WTC11 (cell line): ENCODE data around the gene ZCCHC4. TPM values are rescaled to one million over a fixed set of nuclear protein-coding genes. Genes with fewer than 3 reads are reported as not detected.

Experiments
- FOXP1 ChIP-seq: sonication (generic); formaldehyde crosslinking; IDR thresholded peaks from 2 replicates; pipeline ENCODE4 v1.8.0; 2022; ENCODE audit warnings: missing genetic modification reagents, mild to moderate bottlenecking, moderate library complexity, borderline replicate concordance
- GABPB1 ChIP-seq: sonication (generic); formaldehyde crosslinking; IDR thresholded peaks from 2 replicates; pipeline ENCODE4 v1.8.1; 2023; ENCODE audit warnings: mild to moderate bottlenecking, missing genetic modification reagents
- GRHL2 ChIP-seq: fragments of 250-450 bp; sonication (Bioruptor Pico); IDR thresholded peaks from 2 replicates; pipeline ENCODE4 v1.8.0; 2022; ENCODE audit warnings: mild to moderate bottlenecking, moderate library complexity; ENCODE audit not compliant: insufficient replicate concordance, severe bottlenecking
- MXD4 ChIP-seq: fragments of 250-450 bp; sonication (Bioruptor Pico); IDR thresholded peaks from 2 replicates; pipeline ENCODE4 v1.8.0; 2021; ENCODE audit warnings: mild to moderate bottlenecking, moderate library complexity, borderline replicate concordance
- NR1H2 ChIP-seq: sonication (generic); formaldehyde crosslinking; IDR thresholded peaks from 2 replicates; pipeline ENCODE4 v1.9.0; 2021; ENCODE audit warnings: mild to moderate bottlenecking, moderate library complexity, missing genetic modification reagents
- PRRX2 ChIP-seq: fragments of 250-450 bp; sonication (Bioruptor Pico); IDR thresholded peaks from 2 replicates; pipeline ENCODE4 v1.8.0; 2021; ENCODE audit warnings: mild to moderate bottlenecking
- SMAD3 ChIP-seq: sonication (generic); formaldehyde crosslinking; IDR thresholded peaks from 2 replicates; pipeline ENCODE4 v1.8.0; 2022; ENCODE audit warnings: missing genetic modification reagents, mild to moderate bottlenecking, borderline replicate concordance
- SP1 ChIP-seq: sonication (generic); formaldehyde crosslinking; conservative IDR thresholded peaks from 2 replicates; pipeline ENCODE4 v1.8.1; 2022; ENCODE audit warnings: missing genetic modification reagents
- TEAD4 ChIP-seq: sonication (generic); formaldehyde crosslinking; IDR thresholded peaks from 2 replicates; pipeline ENCODE4 v1.8.0; 2022; ENCODE audit warnings: mild to moderate bottlenecking, missing genetic modification reagents
- ZBTB21 ChIP-seq: sonication (generic); formaldehyde crosslinking; IDR thresholded peaks from 2 replicates; pipeline ENCODE4 v1.8.1; 2023; ENCODE audit warnings: mild to moderate bottlenecking, missing genetic modification reagents, borderline replicate concordance
- ZNF121 ChIP-seq: sonication (generic); formaldehyde crosslinking; IDR thresholded peaks from 2 replicates; pipeline ENCODE4 v1.8.0; 2023; ENCODE audit warnings: missing genetic modification reagents
- ZNF317 ChIP-seq: sonication (generic); formaldehyde crosslinking; IDR thresholded peaks from 2 replicates; pipeline ENCODE4 v1.8.1; 2023; ENCODE audit warnings: low read depth, mild to moderate bottlenecking, moderate library complexity, missing genetic modification reagents, borderline replicate concordance
- ZNF416 ChIP-seq: fragments of 250-450 bp; sonication (Bioruptor Pico); IDR thresholded peaks from 2 replicates; pipeline ENCODE4 v1.9.0; 2021; ENCODE audit warnings: mild to moderate bottlenecking, inconsistent platforms
- total RNA-seq: library from RNA; stranded (reverse); gene quantifications from 3 replicates; pipeline ENCODE4 v1.2.3, GENCODE V29; 2021
- TF ChIP-seq, protein P1 (sequence below): sonication (generic); formaldehyde crosslinking; IDR thresholded peaks from 2 replicates; pipeline ENCODE4 v1.8.0; 2023; ENCODE audit warnings: mild to moderate bottlenecking, missing genetic modification reagents
- TF ChIP-seq, protein P2 (sequence below): sonication (generic); formaldehyde crosslinking; IDR thresholded peaks from 2 replicates; pipeline ENCODE4 v1.8.0; 2022; ENCODE audit warnings: missing genetic modification reagents
- TF ChIP-seq, protein P3 (sequence below): fragments of 250-450 bp; sonication (Bioruptor Pico); IDR thresholded peaks from 2 replicates; pipeline ENCODE4 v1.9.0; 2021; ENCODE audit warnings: mild to moderate bottlenecking
- TF ChIP-seq, protein P4 (sequence below): fragments of 250-450 bp; sonication (Bioruptor Pico); IDR thresholded peaks from 2 replicates; pipeline ENCODE4 v1.9.0; 2021; ENCODE audit warnings: mild to moderate bottlenecking
- TF ChIP-seq, protein P5 (sequence below): sonication (generic); formaldehyde crosslinking; IDR thresholded peaks from 2 replicates; pipeline ENCODE4 v1.8.1; 2022; ENCODE audit warnings: low read depth, missing genetic modification reagents, borderline replicate concordance
- TF ChIP-seq, protein P6 (sequence below): sonication (generic); formaldehyde crosslinking; IDR thresholded peaks from 2 replicates; pipeline ENCODE4 v1.8.1; 2023; ENCODE audit warnings: mild to moderate bottlenecking, missing genetic modification reagents, borderline replicate concordance

Gene ZCCHC4
- total RNA-seq, 1 experiment from 2014 or later, result 13.6 TPM

DNA sequence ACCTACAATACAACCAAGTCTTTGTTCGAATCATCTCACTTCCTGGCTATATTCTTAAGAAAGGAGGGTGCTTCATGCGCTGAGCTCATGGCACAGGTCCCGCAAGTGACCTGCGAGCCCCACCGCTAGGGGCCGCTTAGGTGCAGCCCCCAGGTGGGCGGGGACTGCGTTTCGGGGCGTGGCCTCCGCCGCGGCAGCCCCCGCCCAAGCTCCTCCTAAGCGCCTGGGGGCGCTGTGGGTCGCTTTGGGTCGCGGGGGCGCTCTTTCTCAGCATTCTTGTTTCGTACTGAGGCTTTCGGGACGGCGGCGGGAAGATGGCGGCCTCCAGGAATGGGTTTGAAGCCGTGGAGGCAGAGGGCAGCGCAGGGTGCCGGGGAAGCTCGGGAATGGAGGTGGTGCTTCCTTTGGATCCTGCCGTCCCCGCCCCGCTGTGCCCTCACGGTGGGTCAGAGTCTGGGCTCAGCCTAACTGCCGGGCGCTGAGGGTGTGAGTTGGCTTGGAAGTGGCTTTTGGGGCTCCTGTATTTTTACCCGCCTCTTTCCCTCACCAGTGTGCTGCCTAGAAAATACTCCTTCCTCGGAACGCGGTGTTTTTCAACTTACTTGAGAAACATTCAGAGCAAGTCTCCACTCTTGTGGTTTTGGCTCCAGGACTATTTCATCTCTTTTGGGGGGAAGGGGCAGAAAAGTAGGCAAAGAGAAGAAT is at the start of gene ZCCHC4 (continued):
- TF ChIP-seq NR1H2 (CRISPR knock-in tag), result no peak
- TF ChIP-seq GRHL2 (CRISPR knock-in tag), result no peak
- TF ChIP-seq, protein P1, sequence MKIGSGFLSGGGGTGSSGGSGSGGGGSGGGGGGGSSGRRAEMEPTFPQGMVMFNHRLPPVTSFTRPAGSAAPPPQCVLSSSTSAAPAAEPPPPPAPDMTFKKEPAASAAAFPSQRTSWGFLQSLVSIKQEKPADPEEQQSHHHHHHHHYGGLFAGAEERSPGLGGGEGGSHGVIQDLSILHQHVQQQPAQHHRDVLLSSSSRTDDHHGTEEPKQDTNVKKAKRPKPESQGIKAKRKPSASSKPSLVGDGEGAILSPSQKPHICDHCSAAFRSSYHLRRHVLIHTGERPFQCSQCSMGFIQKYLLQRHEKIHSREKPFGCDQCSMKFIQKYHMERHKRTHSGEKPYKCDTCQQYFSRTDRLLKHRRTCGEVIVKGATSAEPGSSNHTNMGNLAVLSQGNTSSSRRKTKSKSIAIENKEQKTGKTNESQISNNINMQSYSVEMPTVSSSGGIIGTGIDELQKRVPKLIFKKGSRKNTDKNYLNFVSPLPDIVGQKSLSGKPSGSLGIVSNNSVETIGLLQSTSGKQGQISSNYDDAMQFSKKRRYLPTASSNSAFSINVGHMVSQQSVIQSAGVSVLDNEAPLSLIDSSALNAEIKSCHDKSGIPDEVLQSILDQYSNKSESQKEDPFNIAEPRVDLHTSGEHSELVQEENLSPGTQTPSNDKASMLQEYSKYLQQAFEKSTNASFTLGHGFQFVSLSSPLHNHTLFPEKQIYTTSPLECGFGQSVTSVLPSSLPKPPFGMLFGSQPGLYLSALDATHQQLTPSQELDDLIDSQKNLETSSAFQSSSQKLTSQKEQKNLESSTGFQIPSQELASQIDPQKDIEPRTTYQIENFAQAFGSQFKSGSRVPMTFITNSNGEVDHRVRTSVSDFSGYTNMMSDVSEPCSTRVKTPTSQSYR (CRISPR knock-in tag), result no peak
- peak; percentile 54; the same call in 1 of the 2 replicates for TF ChIP-seq ZBTB21 (CRISPR knock-in tag)
- TF ChIP-seq, protein P2, sequence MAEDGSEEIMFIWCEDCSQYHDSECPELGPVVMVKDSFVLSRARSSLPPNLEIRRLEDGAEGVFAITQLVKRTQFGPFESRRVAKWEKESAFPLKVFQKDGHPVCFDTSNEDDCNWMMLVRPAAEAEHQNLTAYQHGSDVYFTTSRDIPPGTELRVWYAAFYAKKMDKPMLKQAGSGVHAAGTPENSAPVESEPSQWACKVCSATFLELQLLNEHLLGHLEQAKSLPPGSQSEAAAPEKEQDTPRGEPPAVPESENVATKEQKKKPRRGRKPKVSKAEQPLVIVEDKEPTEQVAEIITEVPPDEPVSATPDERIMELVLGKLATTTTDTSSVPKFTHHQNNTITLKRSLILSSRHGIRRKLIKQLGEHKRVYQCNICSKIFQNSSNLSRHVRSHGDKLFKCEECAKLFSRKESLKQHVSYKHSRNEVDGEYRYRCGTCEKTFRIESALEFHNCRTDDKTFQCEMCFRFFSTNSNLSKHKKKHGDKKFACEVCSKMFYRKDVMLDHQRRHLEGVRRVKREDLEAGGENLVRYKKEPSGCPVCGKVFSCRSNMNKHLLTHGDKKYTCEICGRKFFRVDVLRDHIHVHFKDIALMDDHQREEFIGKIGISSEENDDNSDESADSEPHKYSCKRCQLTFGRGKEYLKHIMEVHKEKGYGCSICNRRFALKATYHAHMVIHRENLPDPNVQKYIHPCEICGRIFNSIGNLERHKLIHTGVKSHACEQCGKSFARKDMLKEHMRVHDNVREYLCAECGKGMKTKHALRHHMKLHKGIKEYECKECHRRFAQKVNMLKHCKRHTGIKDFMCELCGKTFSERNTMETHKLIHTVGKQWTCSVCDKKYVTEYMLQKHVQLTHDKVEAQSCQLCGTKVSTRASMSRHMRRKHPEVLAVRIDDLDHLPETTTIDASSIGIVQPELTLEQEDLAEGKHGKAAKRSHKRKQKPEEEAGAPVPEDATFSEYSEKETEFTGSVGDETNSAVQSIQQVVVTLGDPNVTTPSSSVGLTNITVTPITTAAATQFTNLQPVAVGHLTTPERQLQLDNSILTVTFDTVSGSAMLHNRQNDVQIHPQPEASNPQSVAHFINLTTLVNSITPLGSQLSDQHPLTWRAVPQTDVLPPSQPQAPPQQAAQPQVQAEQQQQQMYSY (CRISPR knock-in tag), result peak; percentile 30; the same call in 1 of the 2 replicates
- TF ChIP-seq, protein P3, sequence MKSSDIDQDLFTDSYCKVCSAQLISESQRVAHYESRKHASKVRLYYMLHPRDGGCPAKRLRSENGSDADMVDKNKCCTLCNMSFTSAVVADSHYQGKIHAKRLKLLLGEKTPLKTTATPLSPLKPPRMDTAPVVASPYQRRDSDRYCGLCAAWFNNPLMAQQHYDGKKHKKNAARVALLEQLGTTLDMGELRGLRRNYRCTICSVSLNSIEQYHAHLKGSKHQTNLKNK (CRISPR knock-in tag), result no peak
- TF ChIP-seq, protein P4, sequence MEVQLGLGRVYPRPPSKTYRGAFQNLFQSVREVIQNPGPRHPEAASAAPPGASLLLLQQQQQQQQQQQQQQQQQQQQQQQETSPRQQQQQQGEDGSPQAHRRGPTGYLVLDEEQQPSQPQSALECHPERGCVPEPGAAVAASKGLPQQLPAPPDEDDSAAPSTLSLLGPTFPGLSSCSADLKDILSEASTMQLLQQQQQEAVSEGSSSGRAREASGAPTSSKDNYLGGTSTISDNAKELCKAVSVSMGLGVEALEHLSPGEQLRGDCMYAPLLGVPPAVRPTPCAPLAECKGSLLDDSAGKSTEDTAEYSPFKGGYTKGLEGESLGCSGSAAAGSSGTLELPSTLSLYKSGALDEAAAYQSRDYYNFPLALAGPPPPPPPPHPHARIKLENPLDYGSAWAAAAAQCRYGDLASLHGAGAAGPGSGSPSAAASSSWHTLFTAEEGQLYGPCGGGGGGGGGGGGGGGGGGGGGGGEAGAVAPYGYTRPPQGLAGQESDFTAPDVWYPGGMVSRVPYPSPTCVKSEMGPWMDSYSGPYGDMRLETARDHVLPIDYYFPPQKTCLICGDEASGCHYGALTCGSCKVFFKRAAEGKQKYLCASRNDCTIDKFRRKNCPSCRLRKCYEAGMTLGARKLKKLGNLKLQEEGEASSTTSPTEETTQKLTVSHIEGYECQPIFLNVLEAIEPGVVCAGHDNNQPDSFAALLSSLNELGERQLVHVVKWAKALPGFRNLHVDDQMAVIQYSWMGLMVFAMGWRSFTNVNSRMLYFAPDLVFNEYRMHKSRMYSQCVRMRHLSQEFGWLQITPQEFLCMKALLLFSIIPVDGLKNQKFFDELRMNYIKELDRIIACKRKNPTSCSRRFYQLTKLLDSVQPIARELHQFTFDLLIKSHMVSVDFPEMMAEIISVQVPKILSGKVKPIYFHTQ (CRISPR knock-in tag), result no peak; the same call in 1 of the 2 replicates
- TF ChIP-seq, protein P5, sequence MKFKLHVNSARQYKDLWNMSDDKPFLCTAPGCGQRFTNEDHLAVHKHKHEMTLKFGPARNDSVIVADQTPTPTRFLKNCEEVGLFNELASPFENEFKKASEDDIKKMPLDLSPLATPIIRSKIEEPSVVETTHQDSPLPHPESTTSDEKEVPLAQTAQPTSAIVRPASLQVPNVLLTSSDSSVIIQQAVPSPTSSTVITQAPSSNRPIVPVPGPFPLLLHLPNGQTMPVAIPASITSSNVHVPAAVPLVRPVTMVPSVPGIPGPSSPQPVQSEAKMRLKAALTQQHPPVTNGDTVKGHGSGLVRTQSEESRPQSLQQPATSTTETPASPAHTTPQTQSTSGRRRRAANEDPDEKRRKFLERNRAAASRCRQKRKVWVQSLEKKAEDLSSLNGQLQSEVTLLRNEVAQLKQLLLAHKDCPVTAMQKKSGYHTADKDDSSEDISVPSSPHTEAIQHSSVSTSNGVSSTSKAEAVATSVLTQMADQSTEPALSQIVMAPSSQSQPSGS (CRISPR knock-in tag), result no peak
- peak; percentile 70; the same call in 1 of the 2 replicates for TF ChIP-seq ZNF416 (CRISPR knock-in tag)
- no peak; the same call in 1 of the 2 replicates for TF ChIP-seq SMAD3 (CRISPR knock-in tag)
- peak; percentile 72; the same call in 1 of the 2 replicates for TF ChIP-seq MXD4 (CRISPR knock-in tag)
- TF ChIP-seq, protein P6, sequence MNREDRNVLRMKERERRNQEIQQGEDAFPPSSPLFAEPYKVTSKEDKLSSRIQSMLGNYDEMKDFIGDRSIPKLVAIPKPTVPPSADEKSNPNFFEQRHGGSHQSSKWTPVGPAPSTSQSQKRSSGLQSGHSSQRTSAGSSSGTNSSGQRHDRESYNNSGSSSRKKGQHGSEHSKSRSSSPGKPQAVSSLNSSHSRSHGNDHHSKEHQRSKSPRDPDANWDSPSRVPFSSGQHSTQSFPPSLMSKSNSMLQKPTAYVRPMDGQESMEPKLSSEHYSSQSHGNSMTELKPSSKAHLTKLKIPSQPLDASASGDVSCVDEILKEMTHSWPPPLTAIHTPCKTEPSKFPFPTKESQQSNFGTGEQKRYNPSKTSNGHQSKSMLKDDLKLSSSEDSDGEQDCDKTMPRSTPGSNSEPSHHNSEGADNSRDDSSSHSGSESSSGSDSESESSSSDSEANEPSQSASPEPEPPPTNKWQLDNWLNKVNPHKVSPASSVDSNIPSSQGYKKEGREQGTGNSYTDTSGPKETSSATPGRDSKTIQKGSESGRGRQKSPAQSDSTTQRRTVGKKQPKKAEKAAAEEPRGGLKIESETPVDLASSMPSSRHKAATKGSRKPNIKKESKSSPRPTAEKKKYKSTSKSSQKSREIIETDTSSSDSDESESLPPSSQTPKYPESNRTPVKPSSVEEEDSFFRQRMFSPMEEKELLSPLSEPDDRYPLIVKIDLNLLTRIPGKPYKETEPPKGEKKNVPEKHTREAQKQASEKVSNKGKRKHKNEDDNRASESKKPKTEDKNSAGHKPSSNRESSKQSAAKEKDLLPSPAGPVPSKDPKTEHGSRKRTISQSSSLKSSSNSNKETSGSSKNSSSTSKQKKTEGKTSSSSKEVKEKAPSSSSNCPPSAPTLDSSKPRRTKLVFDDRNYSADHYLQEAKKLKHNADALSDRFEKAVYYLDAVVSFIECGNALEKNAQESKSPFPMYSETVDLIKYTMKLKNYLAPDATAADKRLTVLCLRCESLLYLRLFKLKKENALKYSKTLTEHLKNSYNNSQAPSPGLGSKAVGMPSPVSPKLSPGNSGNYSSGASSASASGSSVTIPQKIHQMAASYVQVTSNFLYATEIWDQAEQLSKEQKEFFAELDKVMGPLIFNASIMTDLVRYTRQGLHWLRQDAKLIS (CRISPR knock-in tag), result no peak
- peak; percentile 46; the same call in 1 of the 2 replicates for TF ChIP-seq FOXP1 (CRISPR knock-in tag)
- TF ChIP-seq SP1, result peak; percentile 99
- no peak for TF ChIP-seq ZNF317 (CRISPR knock-in tag)
- TF ChIP-seq GABPB1 (CRISPR knock-in tag), result peak; percentile 81
- no peak for TF ChIP-seq TEAD4
- TF ChIP-seq ZNF121 (CRISPR knock-in tag), result no peak
- peak; percentile 15; the same call in 1 of the 2 replicates for TF ChIP-seq PRRX2 (CRISPR knock-in tag)
